Karpas-422 (cell line): Measurements from ENCODE around the gene TNS3. TPM values are rescaled to one million over a fixed set of nuclear protein-coding genes. Genes with fewer than 3 reads are reported as not detected.

ENCODE experiments used
- DNase-seq: peaks from one replicate; pipeline ENCODE4 v3.0.0-alpha.2; 2015
- H2AFZ ChIP-seq: fragments of 200-600 bp; sonication (generic); 2 replicates; pipeline ENCODE4 v1.6.1; 2014; ENCODE audit warnings: antibody characterized with exemption, low read length, mixed read lengths
- H3K27ac ChIP-seq: fragments of 200-600 bp; sonication (generic); 2 replicates; pipeline ENCODE4 v1.5.1; 2014; ENCODE audit warnings: mild to moderate bottlenecking, low read length, moderate library complexity
- H3K27me3 ChIP-seq: fragments of 200-600 bp; sonication (generic); 2 replicates; pipeline ENCODE4 v1.6.1; 2014; ENCODE audit warnings: low read length, mixed read lengths
- H3K36me3 ChIP-seq: fragments of 200-600 bp; sonication (generic); 2 replicates; pipeline ENCODE4 v1.6.1; 2014; ENCODE audit warnings: low read length, mixed read lengths; ENCODE audit not compliant: insufficient read depth
- H3K4me1 ChIP-seq: fragments of 200-600 bp; sonication (generic); 2 replicates; pipeline ENCODE4 v1.6.1; 2014; ENCODE audit warnings: mild to moderate bottlenecking, low read length, mixed read lengths
- H3K4me2 ChIP-seq: fragments of 200-600 bp; sonication (generic); 2 replicates; pipeline ENCODE4 v1.6.1; 2014; ENCODE audit warnings: low read length, low read depth, mild to moderate bottlenecking; ENCODE audit not compliant: poor library complexity, severe bottlenecking
- H3K4me3 ChIP-seq: fragments of 200-600 bp; sonication (generic); 2 replicates; pipeline ENCODE4 v1.5.1; 2014; ENCODE audit warnings: mild to moderate bottlenecking, antibody characterized with exemption, low read length, mixed read lengths
- H3K79me2 ChIP-seq: fragments of 200-600 bp; sonication (generic); 2 replicates; pipeline ENCODE4 v1.6.1; 2014; ENCODE audit warnings: mild to moderate bottlenecking, low read length, mixed read lengths
- H3K9ac ChIP-seq: fragments of 200-600 bp; sonication (generic); 2 replicates; pipeline ENCODE4 v1.6.0; 2014; ENCODE audit warnings: low read length
- H3K9me2 ChIP-seq: fragments of 200-600 bp; sonication (generic), shearing (Covaris generic); replicated peaks from 2 replicates; pipeline ENCODE4 v1.6.0; 2014; ENCODE audit warnings: mild to moderate bottlenecking, low read length, moderate library complexity; ENCODE audit not compliant: insufficient read depth
- H3K9me3 ChIP-seq: fragments of 300-700, 200-600 bp; sonication (generic); 2 replicates; pipeline ENCODE4 v1.6.1; 2014; ENCODE audit warnings: low read length, mixed read lengths
- H4K20me1 ChIP-seq: fragments of 200-600 bp; sonication (generic); 2 replicates; pipeline ENCODE4 v1.6.1; 2014; ENCODE audit warnings: mild to moderate bottlenecking, antibody characterized with exemption, low read length, low read depth; ENCODE audit not compliant: insufficient read depth
- total RNA-seq: library from RNA; depleted of rRNA; stranded (reverse); fragments of >200 nt; shearing (Covaris generic); gene quantifications from 2 replicates; pipeline ENCODE4 v1.2.3, GENCODE V29; 2014; ENCODE audit warnings: low replicate concordance

TNS3 gene
- total RNA-seq, 1 experiment from 2014 or later: 56.6 TPM

DNA sequence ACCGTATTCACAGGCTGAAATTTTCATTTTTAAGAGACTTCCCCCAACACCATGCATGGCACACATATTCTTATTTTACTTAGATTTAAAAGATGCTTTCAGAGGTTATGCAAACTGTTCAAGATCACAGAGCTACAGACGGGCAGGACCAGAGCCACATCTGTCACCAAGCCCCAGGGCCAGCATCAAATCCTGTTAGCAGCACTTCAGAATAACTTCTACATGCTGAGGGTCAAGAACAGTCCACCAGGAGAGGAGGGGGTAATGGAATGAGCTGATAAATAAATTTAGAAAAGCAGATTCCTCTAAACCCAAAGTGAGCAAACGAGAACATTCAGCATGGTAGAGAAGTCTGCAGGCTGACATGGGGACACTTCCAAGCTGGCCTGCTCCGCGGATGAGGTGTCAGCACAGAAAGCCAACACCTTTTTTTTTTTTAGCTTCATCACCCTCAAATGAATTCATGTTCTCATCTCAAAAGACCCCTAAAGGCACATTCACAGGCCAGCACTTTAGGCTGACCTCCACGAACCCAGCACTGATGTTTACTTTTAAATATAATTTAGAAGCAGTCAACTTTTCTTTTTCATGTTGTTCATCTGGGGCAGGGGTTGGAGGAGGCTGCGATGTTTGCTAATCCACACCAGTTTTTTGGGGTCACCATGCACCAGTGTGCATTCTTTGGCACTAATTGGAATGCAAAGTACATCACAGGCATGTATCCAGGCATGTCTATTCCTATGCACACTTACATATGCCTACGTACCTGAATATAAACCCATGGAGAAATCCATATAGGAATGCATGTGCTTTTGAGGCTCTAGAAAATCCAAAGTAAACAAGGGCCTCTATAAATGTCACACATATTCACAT, 249.0 kb downstream of the TNS3 start:
- no peak overlapping the region for H3K9ac ChIP-seq
- H3K4me1 ChIP-seq: peaks cover 40% of the 10 kb centered on the region
- no peak overlapping the region for H3K4me2 ChIP-seq
- no peak overlapping the region for H3K27ac ChIP-seq
- no peaks in the 10 kb centered on the region for H3K9me3 ChIP-seq
- H3K9me2 ChIP-seq: no peaks in the 10 kb centered on the region
- H3K27me3 ChIP-seq: no peaks in the 10 kb centered on the region
- H3K79me2 ChIP-seq: peaks cover 9% of the 10 kb centered on the region
- DNase-seq: no peak
- H4K20me1 ChIP-seq: no peaks in the 10 kb centered on the region
- H2AFZ ChIP-seq: no peak overlapping the region
- no peak overlapping the region for H3K4me3 ChIP-seq
- peaks cover 7% of the 10 kb centered on the region; the same call in 1 of the 2 replicates for H3K36me3 ChIP-seq

DNA sequence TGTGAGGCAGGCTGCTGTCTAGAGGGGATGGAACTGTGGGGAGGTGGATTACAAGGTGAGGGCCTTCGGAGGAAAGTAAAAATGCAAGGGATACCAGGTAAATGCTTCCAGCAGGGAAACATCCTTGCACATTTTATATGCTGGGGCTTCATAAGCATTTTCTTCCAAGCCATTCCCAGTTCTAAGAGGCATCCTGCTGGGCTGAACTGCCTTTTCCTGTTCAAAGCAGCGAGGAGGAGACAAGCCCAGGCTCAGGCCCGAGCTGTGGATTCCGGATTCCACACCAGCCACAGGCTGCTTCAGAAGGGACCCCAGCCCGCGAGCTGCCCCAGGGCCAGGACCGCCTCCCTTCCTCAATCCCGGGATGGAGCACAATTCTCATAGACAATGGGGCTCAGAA, 249.7 kb downstream of the TNS3 start:
- Histone ChIP-seq H3K27me3 (no peaks in the 10 kb centered on the region), H3K4me2 (no peak overlapping the region), H3K9me2 (no peaks in the 10 kb centered on the region), H3K9ac (no peak overlapping the region), H3K79me2 (peaks cover 9% of the 10 kb centered on the region), H3K27ac (no peak overlapping the region), H3K4me1 (peaks cover 33% of the 10 kb centered on the region), H2AFZ (no peak overlapping the region), H3K36me3 (peaks cover 7% of the 10 kb centered on the region; the same call in 1 of the 2 replicates), H3K4me3 (no peak overlapping the region), H3K9me3 (no peaks in the 10 kb centered on the region), H4K20me1 (no peaks in the 10 kb centered on the region)
- no peak for DNase-seq

DNA sequence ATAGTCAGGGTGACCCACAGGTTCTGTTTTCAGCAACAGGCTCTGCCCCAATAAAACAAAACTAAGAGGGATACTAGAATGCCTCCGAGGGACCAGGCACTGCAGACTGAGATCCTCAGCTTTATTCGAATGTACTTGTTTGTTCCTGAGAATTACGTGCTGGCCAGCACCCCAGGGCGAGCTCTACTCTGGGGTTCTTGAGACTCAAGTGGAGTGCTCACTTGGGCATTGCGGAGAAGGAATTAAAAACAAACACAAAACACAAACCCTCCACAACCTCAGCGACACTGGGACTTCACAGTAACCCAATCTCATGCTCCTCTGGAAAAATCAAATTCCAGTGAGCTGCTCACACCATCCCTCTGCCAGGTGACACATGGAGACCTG, 250.7 kb downstream of the TNS3 start:
- Histone ChIP-seq H3K9ac (no peak overlapping the region), H4K20me1 (no peaks in the 10 kb centered on the region), H3K36me3 (peaks cover 5% of the 10 kb centered on the region; the same call in 1 of the 2 replicates), H3K4me2 (no peak overlapping the region), H3K27ac (no peak overlapping the region), H3K27me3 (no peaks in the 10 kb centered on the region), H3K4me3 (no peak overlapping the region), H2AFZ (no peak overlapping the region), H3K79me2 (peaks cover 9% of the 10 kb centered on the region), H3K4me1 (peaks cover 30% of the 10 kb centered on the region), H3K9me2 (no peaks in the 10 kb centered on the region), H3K9me3 (no peaks in the 10 kb centered on the region)
- no peak for DNase-seq

DNA sequence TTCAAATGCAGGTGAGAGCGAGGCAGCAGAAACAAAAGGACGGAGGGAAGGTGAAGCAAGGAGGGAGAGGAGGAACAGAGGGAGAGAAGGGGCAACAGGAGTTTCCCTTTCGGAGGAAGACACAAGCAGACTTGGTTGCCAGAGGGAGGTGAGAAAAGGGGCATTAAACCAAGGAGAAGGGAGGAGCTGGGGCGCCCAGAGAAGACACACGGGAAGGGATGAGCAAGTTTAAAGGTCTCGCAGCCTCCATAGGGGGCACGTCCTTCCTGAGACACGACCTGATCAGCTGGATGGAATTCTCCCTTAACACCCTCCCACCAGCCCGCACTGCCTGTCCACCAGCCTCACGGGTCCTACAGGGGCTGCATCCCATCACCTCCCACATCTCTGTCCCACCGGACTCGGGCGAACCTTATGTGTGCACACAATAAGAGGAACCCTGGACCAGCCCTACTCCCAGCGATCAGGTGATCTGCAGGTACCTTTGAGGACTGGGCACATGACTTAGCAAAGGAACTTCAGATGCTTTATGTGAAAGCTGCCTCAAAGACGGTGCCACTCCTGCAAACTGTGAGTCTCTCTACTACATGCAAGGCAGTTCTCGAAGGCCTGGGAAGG, 251.2 kb downstream of the TNS3 start:
- Histone ChIP-seq H3K4me1 (peaks cover 30% of the 10 kb centered on the region), H3K9me3 (no peaks in the 10 kb centered on the region), H3K79me2 (peaks cover 9% of the 10 kb centered on the region), H4K20me1 (no peaks in the 10 kb centered on the region), H3K4me3 (no peak overlapping the region), H3K9ac (no peak overlapping the region), H3K9me2 (no peaks in the 10 kb centered on the region), H2AFZ (no peak overlapping the region), H3K27ac (no peak overlapping the region), H3K36me3 (peaks cover under 1% of the 10 kb centered on the region; the same call in 1 of the 2 replicates), H3K4me2 (no peak overlapping the region), H3K27me3 (no peaks in the 10 kb centered on the region)
- DNase-seq: no peak

DNA sequence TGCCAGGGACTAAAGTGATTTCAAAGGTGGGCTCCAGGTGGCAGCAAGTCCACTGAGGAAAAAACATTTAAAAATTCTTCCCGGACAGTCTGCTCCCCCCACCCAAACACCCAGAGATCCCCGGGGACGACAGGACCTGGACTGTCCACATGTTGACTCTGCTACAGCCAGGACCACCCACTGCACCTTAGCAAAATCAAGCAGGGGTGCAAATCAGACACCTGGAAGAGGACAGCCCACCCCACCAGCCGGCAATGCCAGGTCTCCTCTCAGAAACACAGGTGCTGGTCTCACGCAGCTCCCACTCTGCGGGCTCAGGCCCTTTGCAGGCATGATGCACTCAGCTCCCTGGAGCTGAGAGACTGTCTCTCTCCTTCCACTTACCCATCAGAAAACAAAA, 251.9 kb downstream of the TNS3 start:
- Histone ChIP-seq H3K27ac (no peak overlapping the region), H3K9me2 (no peaks in the 10 kb centered on the region), H3K36me3 (no peaks in the 10 kb centered on the region), H3K4me2 (no peak overlapping the region), H3K9ac (no peak overlapping the region), H3K27me3 (no peaks in the 10 kb centered on the region), H4K20me1 (no peaks in the 10 kb centered on the region), H3K4me3 (no peak overlapping the region), H3K79me2 (peaks cover 6% of the 10 kb centered on the region), H3K9me3 (no peaks in the 10 kb centered on the region), H3K4me1 (peaks cover 30% of the 10 kb centered on the region), H2AFZ (no peak overlapping the region)
- DNase-seq: no peak

DNA sequence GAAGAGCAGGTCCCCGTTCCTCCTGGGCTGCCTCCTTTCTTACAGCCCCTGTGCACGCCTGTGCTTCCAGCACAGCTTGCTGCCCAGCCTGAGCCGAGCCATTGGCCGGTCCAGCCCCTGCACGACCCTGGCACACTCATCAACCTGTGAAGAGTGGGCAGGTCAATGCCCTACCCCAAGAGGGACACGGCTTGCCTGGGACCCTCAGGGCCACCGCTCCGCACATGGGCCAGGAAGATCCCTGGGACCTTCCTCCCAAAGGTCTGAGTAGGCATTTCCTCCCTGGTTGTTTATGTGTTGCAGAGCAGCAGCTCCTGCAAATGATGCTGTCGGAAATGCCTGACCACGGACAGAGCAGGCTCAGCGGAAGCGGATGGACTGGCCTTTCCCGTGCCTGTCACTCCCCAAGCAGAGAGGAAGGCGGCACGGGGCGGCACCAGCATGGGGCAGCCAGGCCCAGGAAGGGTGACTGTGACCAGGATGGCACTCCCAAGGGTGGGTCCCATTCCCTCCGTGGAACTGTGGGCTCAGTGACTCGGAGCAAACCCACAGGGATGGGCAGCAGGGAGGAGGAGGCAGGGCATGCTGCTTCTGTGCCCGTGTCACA, 252.5 kb downstream of the TNS3 start:
- Histone ChIP-seq H3K36me3 (no peaks in the 10 kb centered on the region), H3K9me2 (no peaks in the 10 kb centered on the region), H3K4me2 (no peak overlapping the region), H3K9ac (no peak overlapping the region), H3K4me3 (no peak overlapping the region), H2AFZ (no peak overlapping the region), H3K79me2 (peaks cover 6% of the 10 kb centered on the region), H3K9me3 (no peaks in the 10 kb centered on the region), H4K20me1 (no peaks in the 10 kb centered on the region), H3K27ac (no peak overlapping the region), H3K27me3 (no peaks in the 10 kb centered on the region), H3K4me1 (peaks cover 28% of the 10 kb centered on the region)
- no peak for DNase-seq

DNA sequence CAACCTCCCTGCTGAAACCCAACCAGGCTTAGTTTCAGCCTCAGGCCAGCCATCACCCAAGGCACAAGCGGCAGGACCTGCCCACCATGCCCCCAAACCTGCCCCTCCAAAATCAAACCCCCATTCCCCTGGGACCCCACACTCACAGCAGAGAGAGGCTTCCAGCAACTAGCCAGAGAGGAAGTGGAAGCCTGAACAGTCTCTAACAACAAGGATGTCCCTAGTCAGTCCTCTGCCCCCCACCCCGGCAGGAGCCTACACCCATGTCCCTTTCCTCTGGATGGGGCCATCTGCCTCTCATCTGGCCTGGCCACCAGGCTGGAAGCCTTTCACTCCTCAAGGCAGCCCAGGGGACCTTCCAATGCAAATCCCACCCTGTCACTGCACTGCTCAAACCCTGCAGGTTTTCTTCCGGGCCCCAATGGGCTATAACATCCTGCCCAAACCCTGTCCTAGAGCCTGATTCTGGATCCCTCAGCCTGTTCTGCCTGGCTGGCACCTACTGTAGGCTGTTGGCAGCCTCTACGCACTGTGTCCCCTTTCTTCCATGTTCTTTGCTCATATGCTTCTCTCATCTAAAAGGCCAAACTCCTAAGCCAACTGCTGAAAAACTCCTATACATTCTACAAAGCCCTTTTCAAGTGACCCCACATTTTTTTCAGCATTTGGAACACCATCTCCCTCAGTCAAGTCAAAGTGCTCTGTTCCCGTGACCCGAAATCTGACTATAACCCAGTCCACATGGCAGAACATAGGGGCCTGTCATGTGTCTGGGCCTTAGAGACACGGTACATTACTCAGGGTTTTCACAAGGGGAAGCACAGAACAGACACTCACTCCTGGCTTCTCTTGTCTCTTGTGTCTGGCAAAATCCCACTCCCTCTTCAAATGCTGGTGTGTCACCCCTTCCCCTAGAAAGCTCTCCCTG, 253.3 kb downstream of the TNS3 start:
- no peak overlapping the region for H3K4me3 ChIP-seq
- H2AFZ ChIP-seq: no peak overlapping the region
- H3K79me2 ChIP-seq: peaks cover 6% of the 10 kb centered on the region; the same call in 1 of the 2 replicates
- H3K36me3 ChIP-seq: no peaks in the 10 kb centered on the region
- H3K27me3 ChIP-seq: no peaks in the 10 kb centered on the region
- no peak overlapping the region for H3K27ac ChIP-seq
- H3K9me2 ChIP-seq: no peaks in the 10 kb centered on the region
- H3K4me1 ChIP-seq: peaks cover 23% of the 10 kb centered on the region
- no peaks in the 10 kb centered on the region for H4K20me1 ChIP-seq
- no peaks in the 10 kb centered on the region for H3K9me3 ChIP-seq
- no peak for DNase-seq
- no peak overlapping the region for H3K4me2 ChIP-seq
- no peak overlapping the region for H3K9ac ChIP-seq
